ENCODE data around the gene CDIPT.

- peak; percentile 92 for TF ChIP-seq POLR2AphosphoS5 (IDR thresholded peaks at IDR 0.05)
- peak; percentile 23 for TF ChIP-seq CTCF (IDR thresholded peaks at IDR 0.05; ENCODE audit: poor library complexity, severe bottlenecking)
- TF ChIP-seq EZH2 (IDR thresholded peaks at IDR 0.05; ENCODE audit: borderline replicate concordance, insufficient read depth, low read length, poor library complexity, severe bottlenecking) = no peak
- TF ChIP-seq EP300 (conservative IDR thresholded peaks at IDR 0.05; ENCODE audit: poor library complexity, severe bottlenecking) = no peak
- peak; percentile 34 for TF ChIP-seq RAD21 (conservative IDR thresholded peaks at IDR 0.05)
- peak; percentile 39 for TF ChIP-seq MXI1 (conservative IDR thresholded peaks at IDR 0.05; ENCODE audit: poor library complexity, severe bottlenecking)
- TF ChIP-seq TAF1 (IDR thresholded peaks at IDR 0.05; ENCODE audit: low read depth) = peak; percentile 77
- TF ChIP-seq SMC3 (conservative IDR thresholded peaks at IDR 0.05; ENCODE audit: poor library complexity) = peak; percentile 46
- peak; percentile 71 for TF ChIP-seq REST (IDR thresholded peaks at IDR 0.05; ENCODE audit: borderline replicate concordance)
Measured at GRCh38 chr16:29900102-29900887, 37.3 kb upstream of the CDIPT start, which contains the start of gene ASPHD1.
